MM.1S (cell line): ENCODE results near the gene KLHL12.
A peak's percentile ranks its signal among the peaks of the same experiment; 100 is the strongest.

Experiments used
- DNase-seq: peaks from one replicate; pipeline ENCODE4 v3.0.0-alpha.2; 2015
- H2AFZ ChIP-seq: fragments of 300-600 bp; sonication (generic); 2 replicates; pipeline ENCODE4 v1.6.0; 2016; ENCODE audit warnings: antibody characterized with exemption, low read length
- H3F3A ChIP-seq: fragments of 300-600 bp; sonication (generic); 2 replicates; pipeline ENCODE4 v1.6.1; 2016; ENCODE audit warnings: mild to moderate bottlenecking, antibody characterized with exemption, low read length, moderate library complexity, mixed read lengths; ENCODE audit not compliant: insufficient read depth
- H3K27ac ChIP-seq: fragments of 300-600 bp; sonication (generic); 2 replicates; pipeline ENCODE4 v1.5.1; 2016; ENCODE audit warnings: mild to moderate bottlenecking, low read length
- H3K27me3 ChIP-seq: fragments of 300-600 bp; sonication (generic); replicated peaks from 2 replicates; pipeline ENCODE4 v1.6.0; 2016; ENCODE audit warnings: low read length; ENCODE audit not compliant: insufficient read depth
- H3K36me3 ChIP-seq: fragments of 300-600 bp; sonication (generic); replicated peaks from 2 replicates; pipeline ENCODE4 v1.6.1; 2016; ENCODE audit warnings: mild to moderate bottlenecking, low read length, mixed read lengths; ENCODE audit not compliant: insufficient read depth
- H3K4me1 ChIP-seq: fragments of 300-600 bp; sonication (generic); 2 replicates; pipeline ENCODE4 v1.6.1; 2016; ENCODE audit warnings: low read length, mixed read lengths
- H3K4me2 ChIP-seq: fragments of 300-600 bp; sonication (generic); 2 replicates; pipeline ENCODE4 v1.6.0; 2016; ENCODE audit warnings: low read depth, low read length
- H3K4me3 ChIP-seq: fragments of 300-600 bp; sonication (generic); 2 replicates; pipeline ENCODE4 v1.5.1; 2016; ENCODE audit warnings: low read length, mixed read lengths
- H3K79me2 ChIP-seq: fragments of 300-600 bp; sonication (generic); 2 replicates; pipeline ENCODE4 v1.6.1; 2016; ENCODE audit warnings: mixed run types, low read length, mixed read lengths
- H3K9ac ChIP-seq: fragments of 300-600 bp; sonication (generic); 2 replicates; pipeline ENCODE4 v1.6.1; 2016; ENCODE audit warnings: low read length, mixed read lengths
- H3K9me2 ChIP-seq: fragments of 300-600 bp; sonication (generic); replicated peaks from 2 replicates; pipeline ENCODE4 v1.6.1; 2016; ENCODE audit warnings: mild to moderate bottlenecking, low read length, mixed read lengths; ENCODE audit not compliant: insufficient read depth
- H3K9me3 ChIP-seq: fragments of 300-600 bp; sonication (generic); replicated peaks from 2 replicates; pipeline ENCODE4 v1.6.1; 2016; ENCODE audit warnings: mild to moderate bottlenecking, low read length, mixed read lengths; ENCODE audit not compliant: insufficient read depth
- H4K20me1 ChIP-seq: fragments of 300-600 bp; sonication (generic); 2 replicates; pipeline ENCODE4 v1.6.1; 2016; ENCODE audit warnings: mild to moderate bottlenecking, low read length, moderate library complexity, mixed read lengths; ENCODE audit not compliant: insufficient read depth
- CTCF ChIP-seq: fragments of 300-600 bp; sonication (generic); IDR thresholded peaks from 2 replicates; pipeline ENCODE4 v1.5.1; 2016; ENCODE audit warnings: antibody characterized with exemption, low read length, mixed read lengths
- EZH2 ChIP-seq: fragments of 300-600 bp; sonication (generic); optimal IDR thresholded peaks from 2 replicates; pipeline ENCODE3; 2017; ENCODE audit warnings: low read depth, mild to moderate bottlenecking, antibody characterized with exemption, low read length, mixed read lengths
- EZH2phosphoT487 ChIP-seq: fragments of 300-600 bp; sonication (generic); IDR thresholded peaks from 2 replicates; pipeline ENCODE4 v1.6.1; 2018; ENCODE audit warnings: antibody characterized with exemption, low read length

The KLHL12 gene

GRCh38 chr1:202888221-202888530 is 38.9 kb downstream of the KLHL12 start:
- Histone ChIP-seq H3K4me3 (peak overlapping the region; percentile 79), H3K36me3 (no peaks in the 10 kb centered on the region), H3K9ac (peak overlapping the region; percentile 79), H3K27me3 (no peaks in the 10 kb centered on the region), H3K9me3 (no peaks in the 10 kb centered on the region), H3K79me2 (peaks cover 39% of the 10 kb centered on the region), H3K9me2 (no peaks in the 10 kb centered on the region), H3F3A (peaks cover 21% of the 10 kb centered on the region; the same call in 1 of the 2 replicates), H3K27ac (peak overlapping the region; percentile 84; the same call in 1 of the 2 replicates), H3K4me1 (peaks cover 18% of the 10 kb centered on the region), H3K4me2 (peak overlapping the region; percentile 91), H4K20me1 (no peaks in the 10 kb centered on the region), H2AFZ (peak overlapping the region; percentile 73)
- TF ChIP-seq EZH2 (no peak), CTCF (no peak), EZH2phosphoT487 (no peak)
- DNase-seq: no peak

- H3F3A ChIP-seq: no peaks in the 10 kb centered on the region; the same call in 1 of the 2 replicates
- TF ChIP-seq EZH2 (no peak), EZH2phosphoT487 (no peak), CTCF (no peak)
- no peaks in the 10 kb centered on the region for H3K9me2 ChIP-seq
- no peak overlapping the region for H3K4me3 ChIP-seq
- H2AFZ ChIP-seq: no peak overlapping the region
- no peaks in the 10 kb centered on the region for H3K4me1 ChIP-seq
- no peaks in the 10 kb centered on the region for H3K27me3 ChIP-seq
- peaks cover 37% of the 10 kb centered on the region for H3K79me2 ChIP-seq
- H3K9me3 ChIP-seq: no peaks in the 10 kb centered on the region
- H3K9ac ChIP-seq: no peak overlapping the region
- 0 out of 2 replicates have a peak, but pooled peaks cover 12% of the 10 kb centered on the region for H3K36me3 ChIP-seq
- no peaks in the 10 kb centered on the region for H4K20me1 ChIP-seq
- DNase-seq: no peak
- H3K4me2 ChIP-seq: no peak overlapping the region
- no peak overlapping the region for H3K27ac ChIP-seq
These were observed 46.0 kb downstream of the KLHL12 start for GRCh38 chr1:202880961-202881460.

GRCh38 chr1:202880062-202880461 is 47.0 kb downstream of the KLHL12 start:
- H3K4me3 ChIP-seq: no peak overlapping the region
- no peak overlapping the region for H3K9ac ChIP-seq
- no peaks in the 10 kb centered on the region for H3K27me3 ChIP-seq
- 0 out of 2 replicates have a peak, but pooled peaks cover 12% of the 10 kb centered on the region for H3K36me3 ChIP-seq
- H3K9me3 ChIP-seq: no peaks in the 10 kb centered on the region
- H3K4me1 ChIP-seq: no peaks in the 10 kb centered on the region
- no peaks in the 10 kb centered on the region for H4K20me1 ChIP-seq
- H3F3A ChIP-seq: no peaks in the 10 kb centered on the region; the same call in 1 of the 2 replicates
- no peak overlapping the region for H3K4me2 ChIP-seq
- no peak overlapping the region for H2AFZ ChIP-seq
- TF ChIP-seq EZH2phosphoT487 (no peak), EZH2 (no peak), CTCF (no peak)
- no peak overlapping the region for H3K27ac ChIP-seq
- no peak for DNase-seq
- no peaks in the 10 kb centered on the region for H3K9me2 ChIP-seq
- H3K79me2 ChIP-seq: peaks cover 30% of the 10 kb centered on the region
